ENCODE measurements around the gene OSTN. TPM values are rescaled to one million over a fixed set of nuclear protein-coding genes. Genes with fewer than 3 reads are reported as not detected.
"Not testable (repeated sequence)": the region's sequence is repeated elsewhere in the genome, so short reads cannot be mapped to it uniquely, and the experiment has no call there.

OSTN gene, protein sequence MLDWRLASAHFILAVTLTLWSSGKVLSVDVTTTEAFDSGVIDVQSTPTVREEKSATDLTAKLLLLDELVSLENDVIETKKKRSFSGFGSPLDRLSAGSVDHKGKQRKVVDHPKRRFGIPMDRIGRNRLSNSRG
- total RNA-seq = not detected in 2 replicates

DNA sequence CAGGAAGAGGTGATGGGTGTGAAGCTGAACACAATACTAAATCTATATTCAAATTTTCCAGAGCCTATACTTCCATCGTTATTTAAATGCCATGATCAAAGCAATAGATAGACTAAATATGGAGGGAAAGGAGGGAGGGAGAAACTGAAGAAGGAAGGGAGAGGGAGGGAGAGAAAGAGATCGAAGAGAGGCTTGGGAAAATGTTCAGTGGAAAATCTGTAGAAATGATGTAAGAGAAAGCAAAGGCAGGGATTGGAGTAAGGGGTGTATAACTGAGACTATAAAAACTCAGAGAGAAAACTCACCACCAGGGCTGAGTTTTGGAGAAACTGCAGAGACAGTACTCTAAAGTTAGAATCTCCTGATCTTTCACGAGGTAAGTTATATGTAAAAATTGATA, at the start of gene OSTN:
Gene OSTN, plus strand, starts transcription at position 310 of the 400 bp plus-strand sequence. CDS start 13,292 bp downstream, outside the sequence.
- H3K9me3 Mint-ChIP-seq = no peaks in the 10 kb centered on the region
- H3K36me3 Mint-ChIP-seq (ENCODE audit: low read depth) = no peaks in the 10 kb centered on the region
- no peak within 1 kb of the TSS for H3K4me3 Mint-ChIP-seq (ENCODE audit: low read depth)
- H3K4me1 Mint-ChIP-seq (ENCODE audit: low read depth) = no peaks in the 10 kb centered on the region
- no peaks in the 10 kb centered on the region for H3K27me3 Mint-ChIP-seq (ENCODE audit: low read depth)
- DNase-seq (ENCODE audit: low spot score) = no peak
- H3K27ac Mint-ChIP-seq = no peak within 1 kb of the TSS
- intact Hi-C loops (cut with micrococcal nuclease) = no loop called here

DNA sequence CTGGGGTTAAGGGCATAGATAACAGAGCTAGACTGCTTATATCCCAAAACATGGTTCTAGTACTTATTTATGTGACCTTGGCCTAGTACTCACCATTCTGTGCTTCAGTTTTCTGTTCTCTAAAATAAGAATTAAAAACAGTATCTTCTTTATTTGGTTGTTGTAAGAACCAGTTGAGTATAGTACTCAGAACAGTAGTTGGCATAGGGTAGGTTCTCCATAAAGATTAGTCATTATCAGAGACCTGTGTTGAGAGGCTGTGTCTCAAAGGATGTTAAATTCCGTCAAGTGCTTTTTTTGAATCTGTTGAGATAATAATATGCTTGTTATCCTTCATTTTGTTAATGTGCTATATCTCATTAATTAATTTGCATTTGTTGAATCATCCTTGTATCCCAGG, 47.4 kb upstream of the OSTN start:
- intact Hi-C loops (cut with micrococcal nuclease) = no loop called here
- H3K36me3 Mint-ChIP-seq (ENCODE audit: low read depth) = no peaks in the 10 kb centered on the region
- no peak overlapping the region for H3K4me3 Mint-ChIP-seq (ENCODE audit: low read depth)
- peaks cover 35% of the 10 kb centered on the region for H3K9me3 Mint-ChIP-seq
- H3K27me3 Mint-ChIP-seq (ENCODE audit: low read depth) = no peaks in the 10 kb centered on the region
- H3K4me1 Mint-ChIP-seq (ENCODE audit: low read depth) = no peaks in the 10 kb centered on the region
- H3K27ac Mint-ChIP-seq = no peak overlapping the region
- DNase-seq (ENCODE audit: low spot score) = no peak

DNA sequence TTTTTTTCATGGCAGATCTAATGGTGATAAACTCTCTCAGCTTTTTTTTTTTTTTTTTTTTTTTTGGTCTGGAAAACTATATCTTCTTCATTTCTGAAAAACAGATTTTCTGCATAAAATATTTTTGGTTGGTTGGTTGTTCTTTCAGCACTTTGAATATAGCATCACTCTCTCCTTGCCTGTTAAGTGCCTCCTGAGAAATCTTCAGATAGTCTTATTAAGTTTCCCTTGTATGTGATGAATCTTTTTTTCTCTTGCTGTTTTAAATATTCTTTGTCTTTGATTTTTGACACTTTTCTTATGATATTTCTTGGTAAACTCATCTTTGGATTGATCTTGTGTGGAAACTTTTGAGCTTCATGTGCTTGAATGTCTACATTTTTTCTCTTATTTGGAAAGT, 44.2 kb upstream of the OSTN start:
- H3K9me3 Mint-ChIP-seq = peaks cover 23% of the 10 kb centered on the region
- no peak overlapping the region for H3K27ac Mint-ChIP-seq
- no peaks in the 10 kb centered on the region for H3K36me3 Mint-ChIP-seq (ENCODE audit: low read depth)
- H3K27me3 Mint-ChIP-seq (ENCODE audit: low read depth) = no peaks in the 10 kb centered on the region
- intact Hi-C loops (cut with micrococcal nuclease) = no loop called here
- no peak for DNase-seq (ENCODE audit: low spot score)
- H3K4me3 Mint-ChIP-seq (ENCODE audit: low read depth) = no peak overlapping the region
- no peaks in the 10 kb centered on the region for H3K4me1 Mint-ChIP-seq (ENCODE audit: low read depth)

DNA sequence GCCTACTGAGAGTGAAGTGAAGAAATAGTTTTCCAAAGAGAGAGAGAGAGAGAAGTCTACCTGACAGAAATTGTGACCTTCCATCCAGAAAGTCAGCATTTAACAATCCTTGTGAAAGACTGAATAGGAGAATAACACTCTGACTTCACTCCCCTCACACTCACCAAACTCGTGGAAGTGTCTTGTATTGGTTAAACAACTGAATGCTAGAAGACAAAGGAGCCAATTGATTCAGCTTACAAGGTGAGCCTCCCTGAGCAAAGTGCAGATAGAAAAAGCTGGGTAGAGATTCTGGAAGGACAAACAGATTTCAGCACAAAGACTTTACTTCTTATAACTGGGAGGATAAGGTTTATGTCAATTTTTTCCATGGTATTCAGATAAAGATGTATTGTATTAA, 40.8 kb upstream of the OSTN start:
- H3K36me3 Mint-ChIP-seq (ENCODE audit: low read depth) = no peaks in the 10 kb centered on the region
- DNase-seq (ENCODE audit: low spot score) = no peak
- H3K27me3 Mint-ChIP-seq (ENCODE audit: low read depth) = no peaks in the 10 kb centered on the region
- intact Hi-C loops (cut with micrococcal nuclease) = no loop called here
- peaks cover 23% of the 10 kb centered on the region for H3K9me3 Mint-ChIP-seq
- H3K4me3 Mint-ChIP-seq (ENCODE audit: low read depth) = no peak overlapping the region
- H3K27ac Mint-ChIP-seq = no peak overlapping the region
- no peaks in the 10 kb centered on the region for H3K4me1 Mint-ChIP-seq (ENCODE audit: low read depth)

- Mint-ChIP-seq H3K4me1 (ENCODE audit: low read depth) (no peaks in the 10 kb centered on the region), H3K27ac (no peak overlapping the region)
Observed at GRCh38 chr3:191158815-191159214, 40.2 kb upstream of the OSTN start.

GRCh38 chr3:191165802-191166201, 33.2 kb upstream of the OSTN start:
- intact Hi-C loops (cut with micrococcal nuclease) = no loop called here
- no peaks in the 10 kb centered on the region for H3K9me3 Mint-ChIP-seq
- no peak overlapping the region for H3K27ac Mint-ChIP-seq
- H3K27me3 Mint-ChIP-seq (ENCODE audit: low read depth) = no peaks in the 10 kb centered on the region
- no peaks in the 10 kb centered on the region for H3K36me3 Mint-ChIP-seq (ENCODE audit: low read depth)
- DNase-seq (ENCODE audit: low spot score) = no peak
- H3K4me3 Mint-ChIP-seq (ENCODE audit: low read depth) = no peak overlapping the region
- H3K4me1 Mint-ChIP-seq (ENCODE audit: low read depth) = no peaks in the 10 kb centered on the region

More at GRCh38 chr3:191158815-191159214, 40.2 kb upstream of the OSTN start:
- Mint-ChIP-seq H3K4me3 (ENCODE audit: low read depth) (no peak overlapping the region), H3K9me3 (peaks cover 21% of the 10 kb centered on the region), H3K27me3 (ENCODE audit: low read depth) (no peaks in the 10 kb centered on the region), H3K36me3 (ENCODE audit: low read depth) (no peaks in the 10 kb centered on the region)
- intact Hi-C loops (cut with micrococcal nuclease) = no loop called here
- no peak for DNase-seq (ENCODE audit: low spot score)

GRCh38 chr3:191166368-191166767, 32.7 kb upstream of the OSTN start:
- intact Hi-C loops (cut with micrococcal nuclease) = no loop called here
- no peak for DNase-seq (ENCODE audit: low spot score)
- Mint-ChIP-seq H3K4me3 (ENCODE audit: low read depth) (no peak overlapping the region), H3K27me3 (ENCODE audit: low read depth) (no peaks in the 10 kb centered on the region), H3K9me3 (no peaks in the 10 kb centered on the region), H3K27ac (no peak overlapping the region), H3K36me3 (ENCODE audit: low read depth) (no peaks in the 10 kb centered on the region), H3K4me1 (ENCODE audit: low read depth) (no peaks in the 10 kb centered on the region)

DNA sequence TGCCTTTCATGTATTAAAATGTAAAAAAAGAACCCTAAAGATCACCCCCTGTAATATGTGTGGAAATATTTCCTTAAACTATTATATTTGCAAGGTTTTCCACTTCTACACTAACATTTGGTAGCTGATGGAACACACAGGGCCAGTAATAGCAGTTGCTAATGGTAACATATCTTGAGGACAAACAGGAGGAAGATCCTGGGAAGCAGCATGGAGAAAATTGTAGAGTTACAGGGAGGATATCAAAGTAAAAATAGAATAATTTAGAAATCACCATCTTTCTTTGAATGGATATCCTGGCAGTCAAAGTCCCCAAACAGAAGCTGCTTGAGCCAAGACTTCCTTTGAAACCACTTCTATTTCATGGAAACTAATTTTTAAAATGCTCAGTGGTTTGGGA, 29.5 kb upstream of the OSTN start:
- no peaks in the 10 kb centered on the region for H3K9me3 Mint-ChIP-seq
- H3K36me3 Mint-ChIP-seq (ENCODE audit: low read depth) = no peaks in the 10 kb centered on the region
- H3K27ac Mint-ChIP-seq = no peak overlapping the region
- DNase-seq (ENCODE audit: low spot score) = no peak
- H3K4me3 Mint-ChIP-seq (ENCODE audit: low read depth) = no peak overlapping the region
- H3K4me1 Mint-ChIP-seq (ENCODE audit: low read depth) = no peaks in the 10 kb centered on the region
- intact Hi-C loops (cut with micrococcal nuclease) = no loop called here
- no peaks in the 10 kb centered on the region for H3K27me3 Mint-ChIP-seq (ENCODE audit: low read depth)

GRCh38 chr3:191170097-191170496, 28.9 kb upstream of the OSTN start:
- no peaks in the 10 kb centered on the region for H3K27me3 Mint-ChIP-seq (ENCODE audit: low read depth)
- no peak for DNase-seq (ENCODE audit: low spot score)
- no peaks in the 10 kb centered on the region for H3K9me3 Mint-ChIP-seq
- no peak overlapping the region for H3K27ac Mint-ChIP-seq
- H3K4me1 Mint-ChIP-seq (ENCODE audit: low read depth) = no peaks in the 10 kb centered on the region
- no peak overlapping the region for H3K4me3 Mint-ChIP-seq (ENCODE audit: low read depth)
- intact Hi-C loops (cut with micrococcal nuclease) = no loop called here
- H3K36me3 Mint-ChIP-seq (ENCODE audit: low read depth) = no peaks in the 10 kb centered on the region

DNA sequence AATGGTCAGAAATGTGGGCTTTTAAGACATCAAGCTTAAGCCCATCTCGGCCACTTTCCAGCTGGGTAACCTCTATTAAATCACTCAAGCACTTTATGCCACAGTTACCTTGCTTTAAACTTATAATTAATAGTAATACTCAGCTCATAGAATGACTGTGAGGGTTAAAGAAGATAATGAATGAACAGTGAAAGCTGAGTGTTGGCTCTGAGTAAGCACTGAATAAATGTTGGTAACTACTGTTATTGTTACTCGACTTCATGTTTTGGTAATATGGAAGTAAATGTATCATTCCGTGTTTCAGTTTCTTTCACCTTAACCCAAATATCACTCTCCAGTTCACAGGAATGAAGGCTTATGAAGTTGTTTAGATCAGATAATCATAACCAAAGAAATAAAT, 23.9 kb upstream of the OSTN start:
- Mint-ChIP-seq H3K27ac (no peak overlapping the region), H3K27me3 (ENCODE audit: low read depth) (no peaks in the 10 kb centered on the region), H3K9me3 (no peaks in the 10 kb centered on the region), H3K4me1 (ENCODE audit: low read depth) (no peaks in the 10 kb centered on the region), H3K36me3 (ENCODE audit: low read depth) (no peaks in the 10 kb centered on the region), H3K4me3 (ENCODE audit: low read depth) (no peak overlapping the region)
- DNase-seq (ENCODE audit: low spot score) = no peak
- intact Hi-C loops (cut with micrococcal nuclease) = no loop called here

- Mint-ChIP-seq H3K4me1 (ENCODE audit: low read depth) (no peaks in the 10 kb centered on the region), H3K27me3 (ENCODE audit: low read depth) (no peaks in the 10 kb centered on the region), H3K27ac (no peak overlapping the region), H3K36me3 (ENCODE audit: low read depth) (no peaks in the 10 kb centered on the region), H3K9me3 (no peaks in the 10 kb centered on the region), H3K4me3 (ENCODE audit: low read depth) (no peak overlapping the region)
- intact Hi-C loops (cut with micrococcal nuclease) = no loop called here
- no peak for DNase-seq (ENCODE audit: low spot score)
Observed at GRCh38 chr3:191176038-191176785, 22.8 kb upstream of the OSTN start.

GRCh38 chr3:191185382-191185781, 13.7 kb upstream of the OSTN start:
- H3K27me3 Mint-ChIP-seq (ENCODE audit: low read depth); intact Hi-C loops (cut with micrococcal nuclease); DNase-seq (ENCODE audit: low spot score); H3K4me1 Mint-ChIP-seq (ENCODE audit: low read depth); H3K4me3 Mint-ChIP-seq (ENCODE audit: low read depth); H3K27ac Mint-ChIP-seq; H3K36me3 Mint-ChIP-seq (ENCODE audit: low read depth): not testable (repeated sequence)
- peaks cover 19% of the 10 kb centered on the region for H3K9me3 Mint-ChIP-seq

- DNase-seq (ENCODE audit: low spot score); H3K36me3 Mint-ChIP-seq (ENCODE audit: low read depth); H3K4me1 Mint-ChIP-seq (ENCODE audit: low read depth); H3K27ac Mint-ChIP-seq; H3K27me3 Mint-ChIP-seq (ENCODE audit: low read depth); intact Hi-C loops (cut with micrococcal nuclease); H3K4me3 Mint-ChIP-seq (ENCODE audit: low read depth): not testable (repeated sequence)
- peaks cover 28% of the 10 kb centered on the region for H3K9me3 Mint-ChIP-seq
Observed at GRCh38 chr3:191188246-191188645, 10.8 kb upstream of the OSTN start.

Measured in activated T-helper 2 cell treated with anti-CD3 and anti-CD28 coated beads, Interferon-gamma antibody, Interleukin-2, Interleukin-4, amounts not matched to agents 10 μg/mL and 5 μg/mL and 100 μg/mL, durations not matched to agents 14 hours and 24 hours and 36 hours (primary cell).